ENCODE data around the gene PATJ.

Gene PATJ

DNA sequence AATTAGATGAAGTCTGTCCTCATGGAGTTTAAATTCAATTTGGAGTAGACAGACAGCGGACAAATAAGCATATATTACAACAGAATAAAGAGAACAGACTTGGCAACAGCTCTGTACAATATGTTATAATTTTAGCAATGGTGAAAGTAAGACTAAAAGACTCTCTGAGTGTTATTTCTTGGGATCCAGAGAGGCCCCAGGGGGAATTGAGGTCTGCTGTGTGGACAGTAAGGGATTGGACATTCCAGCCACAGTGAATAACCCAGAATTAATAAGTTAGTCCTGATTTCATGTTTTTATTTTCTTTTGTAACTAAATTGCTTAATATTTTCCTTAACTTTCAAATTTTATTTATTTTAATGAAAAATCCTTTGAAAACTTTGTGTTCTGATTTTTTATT is 101.7 kb downstream of the PATJ start:
- TF ChIP-seq FOXP2 (optimal IDR thresholded peaks at IDR 0.05; ENCODE audit: borderline replicate concordance, extremely low read depth, extremely low read length, insufficient read depth) (no peak), POLR2AphosphoS5 (IDR thresholded peaks at IDR 0.05; ENCODE audit: low read depth, low read length) (no peak)

DNA sequence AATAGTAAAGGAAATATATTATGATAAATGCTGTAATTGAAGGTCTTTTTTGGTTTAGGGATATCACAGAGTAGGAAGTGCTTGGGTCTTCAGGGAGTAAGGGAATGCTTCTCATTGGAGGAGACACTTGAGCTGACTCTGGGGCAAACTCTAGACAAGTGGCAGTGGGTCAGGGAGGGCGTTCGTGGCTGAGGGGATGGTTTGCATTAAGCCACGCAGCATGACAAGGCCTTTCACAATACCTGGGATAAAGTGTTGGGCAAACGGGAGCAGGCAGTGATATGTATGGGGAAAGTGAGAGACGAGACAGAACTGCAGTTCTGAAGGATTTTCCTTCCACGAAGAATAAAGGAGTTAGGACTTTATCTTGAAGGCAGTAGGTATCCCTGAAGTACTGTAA is 109.0 kb downstream of the PATJ start:
- TF ChIP-seq, protein P1, sequence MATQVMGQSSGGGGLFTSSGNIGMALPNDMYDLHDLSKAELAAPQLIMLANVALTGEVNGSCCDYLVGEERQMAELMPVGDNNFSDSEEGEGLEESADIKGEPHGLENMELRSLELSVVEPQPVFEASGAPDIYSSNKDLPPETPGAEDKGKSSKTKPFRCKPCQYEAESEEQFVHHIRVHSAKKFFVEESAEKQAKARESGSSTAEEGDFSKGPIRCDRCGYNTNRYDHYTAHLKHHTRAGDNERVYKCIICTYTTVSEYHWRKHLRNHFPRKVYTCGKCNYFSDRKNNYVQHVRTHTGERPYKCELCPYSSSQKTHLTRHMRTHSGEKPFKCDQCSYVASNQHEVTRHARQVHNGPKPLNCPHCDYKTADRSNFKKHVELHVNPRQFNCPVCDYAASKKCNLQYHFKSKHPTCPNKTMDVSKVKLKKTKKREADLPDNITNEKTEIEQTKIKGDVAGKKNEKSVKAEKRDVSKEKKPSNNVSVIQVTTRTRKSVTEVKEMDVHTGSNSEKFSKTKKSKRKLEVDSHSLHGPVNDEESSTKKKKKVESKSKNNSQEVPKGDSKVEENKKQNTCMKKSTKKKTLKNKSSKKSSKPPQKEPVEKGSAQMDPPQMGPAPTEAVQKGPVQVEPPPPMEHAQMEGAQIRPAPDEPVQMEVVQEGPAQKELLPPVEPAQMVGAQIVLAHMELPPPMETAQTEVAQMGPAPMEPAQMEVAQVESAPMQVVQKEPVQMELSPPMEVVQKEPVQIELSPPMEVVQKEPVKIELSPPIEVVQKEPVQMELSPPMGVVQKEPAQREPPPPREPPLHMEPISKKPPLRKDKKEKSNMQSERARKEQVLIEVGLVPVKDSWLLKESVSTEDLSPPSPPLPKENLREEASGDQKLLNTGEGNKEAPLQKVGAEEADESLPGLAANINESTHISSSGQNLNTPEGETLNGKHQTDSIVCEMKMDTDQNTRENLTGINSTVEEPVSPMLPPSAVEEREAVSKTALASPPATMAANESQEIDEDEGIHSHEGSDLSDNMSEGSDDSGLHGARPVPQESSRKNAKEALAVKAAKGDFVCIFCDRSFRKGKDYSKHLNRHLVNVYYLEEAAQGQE (IDR thresholded peaks at IDR 0.05; ENCODE audit: insufficient read depth in 1 of 2, low read depth in 2 of 2, low read length in 2 of 2) = no peak
- TF ChIP-seq POLR2AphosphoS5 (IDR thresholded peaks at IDR 0.05; ENCODE audit: low read depth, low read length) (no peak), FOXP2 (optimal IDR thresholded peaks at IDR 0.05; ENCODE audit: borderline replicate concordance, extremely low read depth, extremely low read length, insufficient read depth) (no peak)

DNA sequence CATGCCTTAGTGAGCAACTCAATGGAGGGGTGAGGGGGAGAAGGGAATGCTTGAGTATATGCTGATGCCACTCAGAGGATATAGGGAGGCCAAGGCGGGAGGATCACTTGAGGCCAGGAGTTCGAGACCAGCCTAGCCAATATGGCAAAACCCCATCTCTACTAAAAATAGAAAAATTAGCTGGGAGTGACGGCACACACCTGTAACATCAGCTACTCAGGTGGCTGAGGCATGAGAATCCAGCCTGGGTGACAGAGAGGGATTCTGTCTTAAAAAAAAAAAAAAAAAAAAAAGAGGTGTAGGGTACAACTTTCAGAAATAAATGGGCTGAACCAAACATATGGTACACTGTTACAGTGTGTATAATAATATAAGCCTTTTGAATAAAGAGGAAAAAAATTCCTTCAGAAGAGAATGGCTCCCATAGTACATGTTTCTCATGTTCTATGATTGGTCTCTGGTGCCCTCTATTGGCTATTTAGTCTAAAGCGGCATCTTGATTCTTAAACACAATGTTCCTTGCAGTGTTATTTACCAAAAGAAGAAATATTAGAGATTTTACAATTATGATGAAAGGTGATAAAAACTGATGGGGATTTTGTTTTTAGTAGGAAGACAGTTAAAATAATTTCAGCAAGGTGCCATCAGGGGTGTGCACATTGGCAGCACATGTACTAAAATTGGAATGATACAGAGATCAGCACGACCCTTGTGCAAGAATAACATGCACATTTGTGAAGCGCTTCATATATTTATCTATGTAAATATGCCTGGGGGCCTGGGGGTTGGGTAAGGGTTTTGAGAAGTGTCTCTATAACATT is 109.8 kb downstream of the PATJ start:
- TF ChIP-seq FOXP2 (optimal IDR thresholded peaks at IDR 0.05; ENCODE audit: borderline replicate concordance, extremely low read depth, extremely low read length, insufficient read depth) = no peak

DNA sequence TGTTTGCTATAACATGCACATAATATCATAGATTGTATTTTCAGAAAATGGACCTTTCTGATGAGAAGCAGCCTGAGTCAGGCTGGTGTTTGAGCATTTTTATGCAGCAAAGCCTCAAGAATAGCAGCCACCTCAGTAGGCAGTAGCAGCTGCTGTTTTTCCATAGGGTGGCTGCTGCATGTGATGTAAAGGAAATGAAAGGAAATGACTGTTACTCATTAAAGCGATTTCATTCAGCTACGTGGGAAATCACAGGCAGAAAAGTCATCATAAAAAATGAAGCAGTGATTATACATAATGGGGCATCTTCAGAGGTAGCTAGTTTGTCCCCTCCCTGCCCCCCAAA is 110.4 kb downstream of the PATJ start:
- TF ChIP-seq FOXP2 (optimal IDR thresholded peaks at IDR 0.05; ENCODE audit: borderline replicate concordance, extremely low read depth, extremely low read length, insufficient read depth) (no peak), SIN3A (IDR thresholded peaks at IDR 0.05; ENCODE audit: borderline replicate concordance, insufficient read depth, low read length) (no peak), POLR2AphosphoS5 (IDR thresholded peaks at IDR 0.05; ENCODE audit: low read depth, low read length) (no peak), TAF1 (IDR thresholded peaks at IDR 0.05; ENCODE audit: borderline replicate concordance, insufficient read depth, low read length) (no peak)
- TF ChIP-seq, protein P1 (IDR thresholded peaks at IDR 0.05; ENCODE audit: insufficient read depth in 1 of 2, low read depth in 2 of 2, low read length in 2 of 2) = no peak

DNA sequence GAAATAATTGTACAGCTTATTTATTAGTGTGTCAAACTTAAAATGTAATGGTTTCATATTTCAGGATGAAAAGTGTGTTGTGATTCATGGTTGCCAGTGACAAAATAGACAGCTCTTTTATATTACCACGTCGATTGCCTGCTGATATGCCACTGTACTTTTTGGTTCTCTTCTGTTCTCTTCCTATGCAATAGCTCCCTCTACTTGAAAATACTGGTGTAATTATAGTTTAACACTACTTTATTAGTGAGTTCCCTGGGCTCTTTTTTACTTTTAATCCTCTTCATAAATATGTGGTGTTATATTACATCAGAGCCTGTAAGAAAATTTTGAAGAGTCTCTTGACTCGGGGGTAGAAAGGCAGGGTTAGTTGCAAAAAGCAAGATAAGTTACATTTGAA is 111.3 kb downstream of the PATJ start:
- TF ChIP-seq FOXP2 (optimal IDR thresholded peaks at IDR 0.05; ENCODE audit: borderline replicate concordance, extremely low read depth, extremely low read length, insufficient read depth) (no peak), POLR2AphosphoS5 (IDR thresholded peaks at IDR 0.05; ENCODE audit: low read depth, low read length) (no peak), SIN3A (IDR thresholded peaks at IDR 0.05; ENCODE audit: borderline replicate concordance, insufficient read depth, low read length) (no peak)
- TF ChIP-seq, protein P1 (IDR thresholded peaks at IDR 0.05; ENCODE audit: insufficient read depth in 1 of 2, low read depth in 2 of 2, low read length in 2 of 2) = no peak

DNA sequence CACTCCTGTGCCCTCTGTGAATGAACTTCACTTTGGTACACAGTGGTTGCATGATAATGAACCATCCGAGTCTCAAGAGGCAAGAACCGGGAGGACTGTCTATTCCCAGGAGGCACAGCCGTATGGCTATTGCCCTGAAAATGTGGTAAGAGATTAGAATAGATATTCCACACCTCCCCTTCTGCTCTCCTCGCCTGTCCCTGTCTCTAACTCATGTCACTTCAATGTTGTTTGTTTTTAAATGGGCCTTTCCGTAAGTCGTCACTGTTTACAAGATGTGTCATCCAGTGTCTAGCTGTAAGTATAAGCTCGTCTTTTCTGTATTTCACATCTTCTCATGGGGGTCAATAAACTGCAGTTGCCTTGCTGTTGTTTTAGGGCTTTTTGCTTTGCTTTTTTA is 122.2 kb downstream of the PATJ start:
- TF ChIP-seq TAF1 (IDR thresholded peaks at IDR 0.05; ENCODE audit: borderline replicate concordance, insufficient read depth, low read length) (no peak), FOXP2 (optimal IDR thresholded peaks at IDR 0.05; ENCODE audit: borderline replicate concordance, extremely low read depth, extremely low read length, insufficient read depth) (no peak), POLR2AphosphoS5 (IDR thresholded peaks at IDR 0.05; ENCODE audit: low read depth, low read length) (no peak), SIN3A (IDR thresholded peaks at IDR 0.05; ENCODE audit: borderline replicate concordance, insufficient read depth, low read length) (no peak)
- TF ChIP-seq, protein P1 (IDR thresholded peaks at IDR 0.05; ENCODE audit: insufficient read depth in 1 of 2, low read depth in 2 of 2, low read length in 2 of 2) = no peak
